ENCODE results near the gene CD248. TPM values are rescaled to one million over a fixed set of nuclear protein-coding genes. Genes with fewer than 3 reads are reported as not detected.
"Not testable (repeated sequence)": the region's sequence is repeated elsewhere in the genome, so short reads cannot be mapped to it uniquely, and the experiment has no call there.

Gene CD248
- total RNA-seq, 1 experiment from 2014 or later = not detected

GRCh38 chr11:66276619-66277018, 40.2 kb downstream of the CD248 start:
- not testable (repeated sequence) for DNase-seq (ENCODE audit: low spot score)

GRCh38 chr11:66275984-66276612, 40.7 kb downstream of the CD248 start:
- DNase-seq (ENCODE audit: low spot score) = no peak

GRCh38 chr11:66275396-66275795, 41.4 kb downstream of the CD248 start:
- no peak for DNase-seq (ENCODE audit: low spot score)

GRCh38 chr11:66274219-66274618, 42.6 kb downstream of the CD248 start:
- no peak for DNase-seq (ENCODE audit: low spot score)

GRCh38 chr11:66272596-66272995, 44.2 kb downstream of the CD248 start:
- DNase-seq (ENCODE audit: low spot score) = no peak

GRCh38 chr11:66271816-66272215, 45.0 kb downstream of the CD248 start:
- no peak for DNase-seq (ENCODE audit: low spot score)

GRCh38 chr11:66268952-66269905, 47.6 kb downstream of the CD248 start:
- DNase-seq (ENCODE audit: low spot score) = peak; percentile 40

GRCh38 chr11:66268244-66268951, 48.4 kb downstream of the CD248 start, which contains the start of gene RAB1B:
TSS of gene RAB1B (plus strand) at chr11:66268639. CDS start at chr11:66268680, 41 bp downstream.
- DNase-seq (ENCODE audit: low spot score) = peak; percentile 95

GRCh38 chr11:66267379-66268243, 49.2 kb downstream of the CD248 start:
- DNase-seq (ENCODE audit: low spot score) = peak; percentile 42

- DNase-seq (ENCODE audit: low spot score) = no peak
Measured at GRCh38 chr11:66267039-66267378, 49.8 kb downstream of the CD248 start.

GRCh38 chr11:66266378-66267038, 50.3 kb downstream of the CD248 start:
- DNase-seq (ENCODE audit: low spot score) = no peak

- no peak for DNase-seq (ENCODE audit: low spot score)
Measured at GRCh38 chr11:66265531-66266377, 51.1 kb downstream of the CD248 start.

- no peak for DNase-seq (ENCODE audit: low spot score)
Measured at GRCh38 chr11:66264914-66265313, 51.9 kb downstream of the CD248 start.

Other genes with a start within 250 kb of the CD248 start
- 15.1 and 18.0 TPM in 2 replicates for gene PACS1, start 246.8 kb downstream of the CD248 start, total RNA-seq (2014; rRNA removed; shearing (Covaris generic))
- 21.4 and 28.2 TPM in 2 replicates for gene KLC2, start 59.3 kb downstream of the CD248 start, total RNA-seq (2014; rRNA removed; shearing (Covaris generic))
- 132 and 133 TPM in 2 replicates for gene RAB1B, start 48.4 kb downstream of the CD248 start, total RNA-seq (2014; rRNA removed; shearing (Covaris generic))
- 0.72 and 1.9 TPM in 2 replicates for gene CNIH2, start 38.9 kb downstream of the CD248 start, total RNA-seq (2014; rRNA removed; shearing (Covaris generic))
- gene YIF1A, start 27.9 kb downstream of the CD248 start, total RNA-seq (2014; rRNA removed; shearing (Covaris generic)) = 86.1 and 109 TPM in 2 replicates
- gene TMEM151A, start 25.1 kb downstream of the CD248 start, total RNA-seq (2014; rRNA removed; shearing (Covaris generic)) = 0.05 TPM in 1 of 2 replicates, not detected in the other
- gene RIN1, start 19.4 kb upstream of the CD248 start, total RNA-seq (2014; rRNA removed; shearing (Covaris generic)) = 15.6 and 15.7 TPM in 2 replicates
- gene BRMS1, start 28.1 kb upstream of the CD248 start, total RNA-seq (2014; rRNA removed; shearing (Covaris generic)) = 95.8 and 104 TPM in 2 replicates
- gene B4GAT1, start 30.6 kb upstream of the CD248 start, total RNA-seq (2014; rRNA removed; shearing (Covaris generic)) = 47.0 and 54.1 TPM in 2 replicates
- not detected in 2 replicates for gene SLC29A2, start 54.7 kb upstream of the CD248 start, total RNA-seq (2014; rRNA removed; shearing (Covaris generic))
- not detected in 2 replicates for gene NPAS4, start 104.0 kb upstream of the CD248 start, total RNA-seq (2014; rRNA removed; shearing (Covaris generic))
- 80.0 and 127 TPM in 2 replicates for gene MRPL11, start 121.8 kb upstream of the CD248 start, total RNA-seq (2014; rRNA removed; shearing (Covaris generic))
- 13.3 and 16.1 TPM in 2 replicates for gene PELI3, start 149.9 kb upstream of the CD248 start, total RNA-seq (2014; rRNA removed; shearing (Covaris generic))
- 76.7 and 79.7 TPM in 2 replicates for gene DPP3, start 163.4 kb upstream of the CD248 start, total RNA-seq (2014; rRNA removed; shearing (Covaris generic))
- gene BBS1, start 193.6 kb upstream of the CD248 start, total RNA-seq (2014; rRNA removed; shearing (Covaris generic)) = 14.7 and 22.0 TPM in 2 replicates
- gene ZDHHC24, start 229.0 kb upstream of the CD248 start, total RNA-seq (2014; rRNA removed; shearing (Covaris generic)) = 17.4 and 21.5 TPM in 2 replicates
- 11.2 TPM in 1 of 2 replicates, not detected in the other for gene ACTN3, start 229.9 kb upstream of the CD248 start, total RNA-seq (2014; rRNA removed; shearing (Covaris generic))